GM12801 (cell line): Measurements from ENCODE around the gene LRP1B.

ENCODE experiments used
- TF ChIP-seq, protein P1 (sequence below): IDR thresholded peaks from one replicate; pipeline ENCODE4 v1.5.1; 2011; ENCODE audit warnings: control low read depth; ENCODE audit not compliant: insufficient read length; ENCODE audit errors: extremely low read depth

The LRP1B gene

GRCh38 chr2:140338795-140339194 is 1792.0 kb downstream of the LRP1B start:
- TF ChIP-seq, protein P1, sequence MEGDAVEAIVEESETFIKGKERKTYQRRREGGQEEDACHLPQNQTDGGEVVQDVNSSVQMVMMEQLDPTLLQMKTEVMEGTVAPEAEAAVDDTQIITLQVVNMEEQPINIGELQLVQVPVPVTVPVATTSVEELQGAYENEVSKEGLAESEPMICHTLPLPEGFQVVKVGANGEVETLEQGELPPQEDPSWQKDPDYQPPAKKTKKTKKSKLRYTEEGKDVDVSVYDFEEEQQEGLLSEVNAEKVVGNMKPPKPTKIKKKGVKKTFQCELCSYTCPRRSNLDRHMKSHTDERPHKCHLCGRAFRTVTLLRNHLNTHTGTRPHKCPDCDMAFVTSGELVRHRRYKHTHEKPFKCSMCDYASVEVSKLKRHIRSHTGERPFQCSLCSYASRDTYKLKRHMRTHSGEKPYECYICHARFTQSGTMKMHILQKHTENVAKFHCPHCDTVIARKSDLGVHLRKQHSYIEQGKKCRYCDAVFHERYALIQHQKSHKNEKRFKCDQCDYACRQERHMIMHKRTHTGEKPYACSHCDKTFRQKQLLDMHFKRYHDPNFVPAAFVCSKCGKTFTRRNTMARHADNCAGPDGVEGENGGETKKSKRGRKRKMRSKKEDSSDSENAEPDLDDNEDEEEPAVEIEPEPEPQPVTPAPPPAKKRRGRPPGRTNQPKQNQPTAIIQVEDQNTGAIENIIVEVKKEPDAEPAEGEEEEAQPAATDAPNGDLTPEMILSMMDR: no peak

GRCh38 chr2:140337061-140337460 is 1793.8 kb downstream of the LRP1B start:
- TF ChIP-seq, protein P1: no peak

DNA sequence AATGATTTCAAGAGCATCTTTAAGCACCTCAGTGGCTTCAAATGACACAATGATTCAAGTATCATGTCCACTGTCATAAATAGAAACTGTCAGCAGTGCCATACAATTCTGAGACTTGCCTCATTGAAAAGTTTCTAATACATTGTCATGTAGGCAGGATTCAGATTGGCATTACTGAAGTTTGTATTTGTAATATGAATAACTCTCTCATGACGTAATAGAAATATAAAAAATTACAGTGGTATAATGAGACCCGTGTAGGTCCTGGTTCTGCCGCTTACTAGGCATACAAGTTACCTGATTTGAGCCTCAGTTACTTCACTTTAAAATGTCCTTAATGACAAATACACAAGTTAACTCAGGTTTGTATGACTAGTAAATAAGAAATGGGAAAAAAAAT is 1814.5 kb downstream of the LRP1B start:
- TF ChIP-seq, protein P1: no peak

DNA sequence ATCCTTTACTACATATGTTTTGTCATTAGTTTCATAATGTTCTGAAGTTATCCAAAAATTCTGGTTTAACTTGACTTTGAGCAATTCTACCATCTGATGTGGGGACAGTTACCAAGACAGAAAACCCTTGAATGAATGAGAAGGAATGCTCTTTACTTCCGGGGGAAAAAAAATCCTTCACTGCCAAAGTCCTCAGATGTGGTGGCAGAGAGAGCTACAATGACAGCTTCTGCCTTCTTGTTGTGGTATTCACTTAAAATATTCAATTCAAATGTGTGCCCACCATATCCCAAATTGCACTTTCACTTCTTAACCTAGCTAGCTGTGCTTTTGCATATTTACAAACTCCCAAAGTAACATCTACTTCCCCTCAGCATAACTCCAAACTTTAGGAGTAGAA is 1818.9 kb downstream of the LRP1B start:
- TF ChIP-seq, protein P1: no peak

DNA sequence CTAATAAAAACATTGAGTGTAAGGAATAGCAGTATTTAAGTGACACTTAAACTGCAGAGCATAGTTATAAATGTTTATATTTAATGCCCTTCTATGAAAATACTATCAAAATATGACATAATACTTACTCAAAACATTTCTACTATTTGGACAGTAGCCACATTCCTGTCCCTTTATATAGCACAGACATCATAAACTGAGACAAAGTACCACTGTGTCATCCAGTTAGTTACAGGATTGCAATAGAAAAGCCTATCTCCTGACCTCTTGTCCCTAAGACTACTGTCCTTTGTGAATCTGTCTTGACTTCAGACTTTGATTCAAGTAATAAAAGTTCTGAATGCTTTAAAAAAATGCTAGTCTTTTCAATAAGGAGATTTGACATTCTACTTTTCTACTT is 1822.1 kb downstream of the LRP1B start:
- TF ChIP-seq, protein P1: no peak

DNA sequence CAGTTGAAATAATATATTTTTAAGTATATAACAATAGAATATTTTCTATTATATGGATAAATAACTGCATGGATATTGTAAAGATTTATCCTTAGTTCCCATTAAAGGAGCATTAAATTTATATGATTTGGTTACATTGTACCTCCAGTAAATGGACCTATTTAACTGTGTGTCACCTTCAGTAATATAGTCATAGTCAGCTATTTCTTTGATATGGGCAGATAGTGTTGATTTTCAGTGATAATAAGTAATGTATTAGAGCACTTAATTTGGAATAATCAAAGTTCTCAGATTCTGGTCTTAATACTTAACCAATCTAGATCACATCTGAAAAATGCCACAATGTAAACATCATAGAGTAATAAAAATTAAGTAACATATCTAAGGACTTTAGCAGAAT is 1823.3 kb downstream of the LRP1B start:
- TF ChIP-seq, protein P1: no peak

DNA sequence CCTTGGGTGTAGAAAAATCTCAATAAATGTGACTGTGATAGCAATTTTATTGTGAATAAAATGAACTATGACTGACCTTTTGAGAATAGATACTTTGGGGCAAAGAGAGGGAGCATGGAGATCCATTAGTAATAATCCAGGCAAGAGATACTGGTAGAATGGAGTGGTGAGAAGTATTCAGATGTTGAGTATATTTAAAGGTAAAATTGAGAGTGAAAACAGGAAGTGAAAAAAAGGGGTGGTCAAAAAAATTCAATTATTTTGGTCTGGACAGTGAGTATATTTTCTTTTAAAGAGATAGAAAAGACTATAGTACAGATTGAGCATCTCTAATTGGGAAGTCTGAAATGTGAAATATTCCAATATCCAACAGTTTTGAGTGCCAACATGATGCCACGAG is 1835.0 kb downstream of the LRP1B start:
- TF ChIP-seq, protein P1: no peak

DNA sequence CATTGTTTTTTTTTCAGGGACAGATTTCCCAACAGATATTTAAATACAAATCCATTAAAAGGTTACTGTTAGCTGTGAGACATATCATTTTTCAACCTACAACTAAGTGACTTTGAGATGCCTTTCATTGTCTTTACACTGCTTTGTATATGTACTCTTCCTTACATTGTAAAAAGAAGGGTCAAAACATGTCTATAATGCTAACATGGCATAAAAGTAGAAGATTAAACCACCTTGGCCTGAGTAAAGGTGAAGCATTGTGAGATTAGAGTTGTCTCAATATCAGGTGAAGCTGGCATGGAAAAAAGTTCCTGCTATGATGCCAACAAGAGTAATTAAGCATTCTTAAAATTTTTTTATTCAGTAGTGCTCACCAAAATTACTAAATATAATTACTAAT is 1842.1 kb downstream of the LRP1B start:
- TF ChIP-seq, protein P1: no peak
